ENCODE data around the gene XYLT2.

The XYLT2 gene

DNA sequence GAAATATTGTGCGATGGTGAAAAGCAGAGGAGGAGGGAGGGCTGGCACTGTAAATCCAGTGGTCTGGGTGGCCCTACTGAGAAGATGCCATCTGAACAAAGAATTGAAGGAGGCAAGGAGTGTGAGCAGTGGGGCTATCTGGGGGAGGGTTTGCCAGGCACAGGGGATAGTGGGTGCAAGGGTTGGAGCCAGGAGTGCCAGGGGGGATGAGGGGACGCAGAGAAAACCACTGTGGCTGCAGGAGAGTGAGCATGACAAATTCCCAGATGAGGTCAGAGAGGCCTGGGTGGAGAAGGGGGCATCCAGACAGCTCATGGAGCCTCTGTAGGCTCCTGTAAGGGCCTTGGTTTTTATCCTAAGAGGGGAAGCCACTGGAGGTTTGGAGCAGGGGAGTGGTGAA, 4.8 kb downstream of the XYLT2 start:
- H3K27me3 ChIP-seq (ENCODE audit: control insufficient read depth, insufficient read depth, low read length) = no peaks in the 10 kb centered on the region; the same call in 1 of the 2 replicates
- H3K36me3 ChIP-seq (ENCODE audit: control insufficient read depth, insufficient read depth, low read length) = peaks cover 38% of the 10 kb centered on the region
- H3K9ac ChIP-seq (ENCODE audit: low read length) = no peak overlapping the region
- no peak overlapping the region for H3K4me3 ChIP-seq (ENCODE audit: low read depth, low read length)
- H3K9me3 ChIP-seq (ENCODE audit: control insufficient read depth, insufficient read depth, low read depth, low read length) = no peaks in the 10 kb centered on the region
- peaks cover 17% of the 10 kb centered on the region for H3K4me1 ChIP-seq (ENCODE audit: control insufficient read depth, insufficient read depth, low read length)
- H3K27ac ChIP-seq (ENCODE audit: low read depth, low read length) = no peak overlapping the region

DNA sequence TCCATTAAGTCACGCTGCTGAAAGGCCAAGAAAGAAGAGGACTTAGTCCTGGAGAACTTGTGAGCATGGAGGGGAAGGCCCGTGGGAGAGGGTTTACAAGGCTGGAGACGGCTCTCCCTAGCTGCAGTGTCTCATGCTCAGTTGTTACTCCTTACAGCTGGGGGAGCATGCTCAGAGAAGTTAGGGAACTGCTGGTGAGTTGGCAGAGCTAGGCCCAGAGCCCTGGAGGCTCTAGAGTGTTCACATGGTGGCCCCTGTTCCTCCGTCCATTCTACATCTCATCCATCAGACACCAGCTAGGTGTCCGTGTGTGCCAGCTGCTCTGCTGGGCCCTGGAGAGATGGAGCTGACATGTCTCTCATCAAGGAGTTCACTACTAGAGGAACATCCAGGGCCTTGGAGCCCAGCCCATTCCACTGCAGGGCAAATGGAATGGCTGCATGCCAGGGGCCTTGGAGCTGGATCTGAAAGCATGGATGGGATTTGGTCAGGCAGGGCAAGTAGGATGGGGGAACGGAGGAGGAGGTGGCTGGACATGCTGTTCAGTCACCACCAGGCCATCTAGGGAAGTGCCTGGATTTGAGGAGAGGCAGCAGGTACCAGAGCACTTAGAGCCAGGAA, 6.3 kb downstream of the XYLT2 start:
- no peaks in the 10 kb centered on the region for H3K9me3 ChIP-seq (ENCODE audit: control insufficient read depth, insufficient read depth, low read depth, low read length)
- no peaks in the 10 kb centered on the region; the same call in 1 of the 2 replicates for H3K27me3 ChIP-seq (ENCODE audit: control insufficient read depth, insufficient read depth, low read length)
- H3K36me3 ChIP-seq (ENCODE audit: control insufficient read depth, insufficient read depth, low read length) = peaks cover 52% of the 10 kb centered on the region
- no peak overlapping the region for H3K27ac ChIP-seq (ENCODE audit: low read depth, low read length)
- H3K9ac ChIP-seq (ENCODE audit: low read length) = no peak overlapping the region
- peaks cover 13% of the 10 kb centered on the region for H3K4me1 ChIP-seq (ENCODE audit: control insufficient read depth, insufficient read depth, low read length)
- H3K4me3 ChIP-seq (ENCODE audit: low read depth, low read length) = no peak overlapping the region

DNA sequence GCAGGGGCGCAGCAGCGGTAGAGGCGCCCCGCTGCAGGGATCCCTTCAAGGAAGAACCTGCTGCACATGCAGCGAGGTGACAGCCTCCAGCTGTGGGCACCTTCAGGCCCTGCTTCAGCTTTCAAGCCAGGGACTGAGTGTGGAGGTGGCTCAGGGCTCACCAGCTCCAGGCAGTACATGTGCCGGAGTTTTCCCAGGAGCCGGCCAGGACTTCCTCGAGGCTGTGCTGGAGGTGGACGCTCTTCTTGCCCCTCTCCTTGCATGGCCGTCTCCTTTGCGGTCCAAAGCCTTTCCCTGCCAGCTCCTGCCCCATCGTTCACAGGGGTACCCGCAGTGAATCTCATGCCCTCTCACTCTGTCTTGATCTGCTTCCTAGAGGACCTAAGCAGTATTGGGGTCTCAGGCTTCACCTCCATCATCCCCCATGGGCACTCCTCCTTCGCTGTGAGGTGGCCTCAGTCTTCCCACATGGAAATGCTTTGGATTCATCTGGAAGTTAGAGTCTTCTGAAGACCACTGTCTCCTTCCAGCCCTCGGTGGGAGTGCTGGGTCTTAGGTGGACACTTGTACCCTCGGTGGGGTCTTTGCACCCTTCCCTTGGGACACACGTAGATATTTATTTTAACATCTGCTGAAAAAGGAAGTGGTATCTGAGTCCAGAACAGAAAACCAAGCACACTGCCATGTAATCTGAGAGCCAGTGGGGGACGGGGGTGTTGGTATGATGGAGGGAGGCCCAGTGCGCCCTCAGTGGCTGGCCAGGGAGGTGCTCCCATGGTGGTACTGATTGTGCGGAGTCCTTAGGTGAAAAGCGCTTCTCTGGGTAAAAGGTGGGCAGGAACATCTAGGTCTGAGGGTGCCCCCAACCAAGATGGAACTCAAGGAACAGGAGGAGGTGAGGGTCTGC, 7.0 kb downstream of the XYLT2 start:
- H3K4me1 ChIP-seq (ENCODE audit: control insufficient read depth, insufficient read depth, low read length) = peaks cover 5% of the 10 kb centered on the region
- no peak overlapping the region for H3K4me3 ChIP-seq (ENCODE audit: low read depth, low read length)
- H3K27ac ChIP-seq (ENCODE audit: low read depth, low read length) = no peak overlapping the region
- no peaks in the 10 kb centered on the region for H3K9me3 ChIP-seq (ENCODE audit: control insufficient read depth, insufficient read depth, low read depth, low read length)
- no peak overlapping the region for H3K9ac ChIP-seq (ENCODE audit: low read length)
- no peaks in the 10 kb centered on the region; the same call in 1 of the 2 replicates for H3K27me3 ChIP-seq (ENCODE audit: control insufficient read depth, insufficient read depth, low read length)
- peaks cover 57% of the 10 kb centered on the region for H3K36me3 ChIP-seq (ENCODE audit: control insufficient read depth, insufficient read depth, low read length)

DNA sequence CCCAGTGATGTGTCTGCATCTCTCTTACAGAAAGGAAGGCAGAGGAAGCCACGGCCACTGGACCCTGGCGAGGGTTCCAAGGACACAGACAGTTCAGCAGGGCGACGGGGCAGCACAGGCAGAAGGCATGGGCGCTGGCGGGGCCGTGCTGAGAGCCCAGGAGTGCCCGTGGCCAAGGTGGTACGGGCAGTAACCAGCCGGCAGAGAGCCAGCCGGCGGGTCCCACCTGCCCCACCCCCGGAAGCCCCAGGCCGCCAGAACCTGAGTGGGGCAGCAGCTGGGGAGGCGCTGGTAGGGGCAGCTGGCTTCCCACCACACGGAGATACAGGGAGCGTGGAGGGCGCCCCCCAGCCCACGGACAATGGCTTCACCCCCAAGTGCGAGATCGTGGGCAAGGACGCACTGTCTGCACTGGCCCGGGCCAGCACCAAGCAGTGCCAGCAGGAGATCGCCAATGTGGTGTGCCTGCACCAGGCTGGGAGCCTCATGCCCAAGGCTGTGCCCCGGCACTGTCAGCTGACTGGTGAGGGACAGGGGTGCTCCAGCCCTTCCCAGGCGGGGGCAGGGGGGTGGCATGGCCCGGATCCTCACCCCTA, 7.8 kb downstream of the XYLT2 start:
- no peak overlapping the region for H3K27ac ChIP-seq (ENCODE audit: low read depth, low read length)
- H3K27me3 ChIP-seq (ENCODE audit: control insufficient read depth, insufficient read depth, low read length) = no peaks in the 10 kb centered on the region; the same call in 1 of the 2 replicates
- no peak overlapping the region for H3K9ac ChIP-seq (ENCODE audit: low read length)
- no peaks in the 10 kb centered on the region for H3K9me3 ChIP-seq (ENCODE audit: control insufficient read depth, insufficient read depth, low read depth, low read length)
- H3K4me1 ChIP-seq (ENCODE audit: control insufficient read depth, insufficient read depth, low read length) = no peaks in the 10 kb centered on the region
- no peak overlapping the region for H3K4me3 ChIP-seq (ENCODE audit: low read depth, low read length)
- peaks cover 65% of the 10 kb centered on the region for H3K36me3 ChIP-seq (ENCODE audit: control insufficient read depth, insufficient read depth, low read length)

DNA sequence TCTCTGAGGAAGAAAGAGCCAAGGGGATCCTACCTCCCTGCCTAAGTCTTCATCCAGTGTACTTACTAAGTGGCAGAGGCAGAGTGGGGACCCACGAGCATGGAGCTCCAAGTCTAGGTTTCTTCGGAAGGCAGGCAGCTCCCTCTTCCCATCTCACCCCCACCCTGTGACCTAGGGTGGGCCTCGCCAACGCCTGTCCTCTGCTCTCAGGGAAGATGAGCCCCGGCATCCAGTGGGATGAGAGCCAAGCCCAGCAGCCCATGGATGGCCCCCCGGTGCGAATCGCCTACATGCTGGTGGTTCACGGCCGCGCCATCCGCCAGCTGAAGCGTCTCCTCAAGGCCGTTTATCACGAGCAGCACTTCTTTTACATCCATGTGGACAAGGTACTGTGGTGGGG, 8.3 kb downstream of the XYLT2 start:
- H3K4me1 ChIP-seq (ENCODE audit: control insufficient read depth, insufficient read depth, low read length) = no peaks in the 10 kb centered on the region
- H3K36me3 ChIP-seq (ENCODE audit: control insufficient read depth, insufficient read depth, low read length) = peaks cover 70% of the 10 kb centered on the region

DNA sequence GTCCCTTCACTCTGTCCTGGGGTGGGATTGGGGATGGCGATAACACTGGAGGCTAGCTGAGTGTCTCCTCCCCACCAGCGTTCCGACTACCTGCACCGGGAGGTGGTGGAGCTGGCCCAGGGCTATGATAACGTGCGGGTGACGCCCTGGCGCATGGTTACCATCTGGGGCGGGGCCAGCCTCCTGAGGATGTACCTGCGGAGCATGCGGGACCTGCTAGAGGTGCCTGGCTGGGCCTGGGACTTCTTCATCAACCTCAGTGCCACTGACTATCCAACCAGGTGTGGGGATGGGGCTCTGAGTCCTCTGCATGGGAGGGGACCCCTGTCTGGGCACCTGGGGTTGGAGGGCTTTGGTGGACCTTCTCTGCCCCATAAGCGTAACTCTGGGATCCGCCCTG, 8.8 kb downstream of the XYLT2 start:
- no peak overlapping the region for H3K27ac ChIP-seq (ENCODE audit: low read depth, low read length)
- H3K9ac ChIP-seq (ENCODE audit: low read length) = no peak overlapping the region
- H3K4me1 ChIP-seq (ENCODE audit: control insufficient read depth, insufficient read depth, low read length) = no peaks in the 10 kb centered on the region
- no peaks in the 10 kb centered on the region for H3K9me3 ChIP-seq (ENCODE audit: control insufficient read depth, insufficient read depth, low read depth, low read length)
- no peaks in the 10 kb centered on the region for H3K27me3 ChIP-seq (ENCODE audit: control insufficient read depth, insufficient read depth, low read length)
- peaks cover 76% of the 10 kb centered on the region for H3K36me3 ChIP-seq (ENCODE audit: control insufficient read depth, insufficient read depth, low read length)
- no peak overlapping the region for H3K4me3 ChIP-seq (ENCODE audit: low read depth, low read length)

More for the DNA sequence above, 8.3 kb downstream of the XYLT2 start:
- Histone ChIP-seq H3K4me3 (ENCODE audit: low read depth, low read length) (no peak overlapping the region), H3K9me3 (ENCODE audit: control insufficient read depth, insufficient read depth, low read depth, low read length) (no peaks in the 10 kb centered on the region), H3K9ac (ENCODE audit: low read length) (no peak overlapping the region), H3K27me3 (ENCODE audit: control insufficient read depth, insufficient read depth, low read length) (no peaks in the 10 kb centered on the region), H3K27ac (ENCODE audit: low read depth, low read length) (no peak overlapping the region)

DNA sequence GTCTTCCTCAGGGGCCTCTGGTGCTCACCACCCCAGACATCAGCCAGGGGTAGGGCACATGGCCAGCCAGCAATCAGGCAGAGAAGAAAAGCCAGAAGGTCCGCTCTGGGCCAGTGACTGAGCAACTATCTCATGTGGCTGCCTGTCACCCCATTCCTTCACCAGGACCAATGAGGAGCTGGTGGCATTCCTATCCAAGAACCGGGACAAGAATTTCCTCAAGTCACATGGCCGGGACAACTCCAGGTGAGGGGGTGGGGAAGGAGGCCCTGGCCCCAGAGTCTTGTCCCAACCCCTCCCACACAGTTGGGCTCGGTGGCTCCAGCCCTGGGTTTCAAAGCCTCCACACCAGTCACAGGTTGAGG, 9.4 kb downstream of the XYLT2 start:
- Histone ChIP-seq H3K27ac (ENCODE audit: low read depth, low read length) (no peak overlapping the region), H3K36me3 (ENCODE audit: control insufficient read depth, insufficient read depth, low read length) (peaks cover 81% of the 10 kb centered on the region), H3K9ac (ENCODE audit: low read length) (no peak overlapping the region), H3K4me1 (ENCODE audit: control insufficient read depth, insufficient read depth, low read length) (no peaks in the 10 kb centered on the region), H3K27me3 (ENCODE audit: control insufficient read depth, insufficient read depth, low read length) (no peaks in the 10 kb centered on the region), H3K9me3 (ENCODE audit: control insufficient read depth, insufficient read depth, low read depth, low read length) (no peaks in the 10 kb centered on the region), H3K4me3 (ENCODE audit: low read depth, low read length) (no peak overlapping the region)

DNA sequence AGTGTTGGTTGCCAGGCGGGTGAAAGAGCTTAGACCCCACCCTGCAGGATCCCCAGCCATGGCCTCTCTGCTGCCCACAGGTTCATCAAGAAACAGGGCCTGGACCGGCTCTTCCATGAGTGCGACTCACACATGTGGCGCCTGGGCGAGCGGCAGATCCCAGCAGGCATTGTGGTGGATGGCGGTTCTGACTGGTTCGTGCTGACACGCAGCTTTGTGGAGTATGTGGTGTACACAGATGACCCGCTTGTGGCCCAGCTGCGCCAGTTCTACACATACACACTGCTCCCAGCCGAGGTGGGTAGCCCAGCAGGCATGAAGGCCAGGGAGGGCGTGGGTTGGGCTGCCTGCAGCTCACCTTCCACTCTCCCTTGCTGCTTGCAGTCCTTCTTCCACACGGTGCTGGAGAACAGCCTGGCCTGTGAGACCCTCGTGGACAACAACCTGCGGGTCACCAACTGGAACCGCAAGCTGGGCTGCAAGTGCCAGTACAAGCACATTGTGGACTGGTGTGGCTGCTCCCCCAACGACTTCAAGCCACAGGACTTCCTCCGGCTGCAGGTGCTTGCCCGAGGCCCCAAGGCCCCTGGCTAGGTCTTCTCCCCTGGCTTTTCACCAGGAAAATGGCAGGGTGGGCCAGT, 9.9 kb downstream of the XYLT2 start:
- Histone ChIP-seq H3K36me3 (ENCODE audit: control insufficient read depth, insufficient read depth, low read length) (peaks cover 83% of the 10 kb centered on the region), H3K9me3 (ENCODE audit: control insufficient read depth, insufficient read depth, low read depth, low read length) (no peaks in the 10 kb centered on the region), H3K4me1 (ENCODE audit: control insufficient read depth, insufficient read depth, low read length) (no peaks in the 10 kb centered on the region), H3K27me3 (ENCODE audit: control insufficient read depth, insufficient read depth, low read length) (no peaks in the 10 kb centered on the region), H3K27ac (ENCODE audit: low read depth, low read length) (no peak overlapping the region), H3K9ac (ENCODE audit: low read length) (no peak overlapping the region), H3K4me3 (ENCODE audit: low read depth, low read length) (no peak overlapping the region)

DNA sequence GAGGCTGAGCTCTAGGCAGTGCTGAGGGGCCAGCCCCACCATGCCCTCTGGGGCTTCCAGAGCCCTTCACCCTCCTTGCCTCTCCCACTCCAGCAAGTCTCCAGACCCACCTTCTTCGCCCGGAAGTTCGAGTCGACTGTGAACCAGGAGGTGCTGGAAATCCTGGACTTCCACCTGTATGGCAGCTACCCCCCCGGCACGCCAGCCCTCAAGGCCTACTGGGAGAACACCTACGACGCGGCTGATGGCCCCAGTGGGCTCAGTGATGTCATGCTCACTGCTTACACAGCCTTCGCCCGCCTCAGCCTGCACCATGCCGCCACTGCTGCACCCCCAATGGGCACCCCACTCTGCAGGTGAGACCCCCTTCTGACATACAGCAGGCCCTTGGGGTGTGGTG, 10.5 kb downstream of the XYLT2 start:
- Histone ChIP-seq H3K4me3 (ENCODE audit: low read depth, low read length) (no peak overlapping the region), H3K27ac (ENCODE audit: low read depth, low read length) (no peak overlapping the region), H3K9ac (ENCODE audit: low read length) (no peak overlapping the region), H3K4me1 (ENCODE audit: control insufficient read depth, insufficient read depth, low read length) (no peaks in the 10 kb centered on the region), H3K36me3 (ENCODE audit: control insufficient read depth, insufficient read depth, low read length) (peaks cover 83% of the 10 kb centered on the region), H3K27me3 (ENCODE audit: control insufficient read depth, insufficient read depth, low read length) (no peaks in the 10 kb centered on the region), H3K9me3 (ENCODE audit: control insufficient read depth, insufficient read depth, low read depth, low read length) (no peaks in the 10 kb centered on the region)

DNA sequence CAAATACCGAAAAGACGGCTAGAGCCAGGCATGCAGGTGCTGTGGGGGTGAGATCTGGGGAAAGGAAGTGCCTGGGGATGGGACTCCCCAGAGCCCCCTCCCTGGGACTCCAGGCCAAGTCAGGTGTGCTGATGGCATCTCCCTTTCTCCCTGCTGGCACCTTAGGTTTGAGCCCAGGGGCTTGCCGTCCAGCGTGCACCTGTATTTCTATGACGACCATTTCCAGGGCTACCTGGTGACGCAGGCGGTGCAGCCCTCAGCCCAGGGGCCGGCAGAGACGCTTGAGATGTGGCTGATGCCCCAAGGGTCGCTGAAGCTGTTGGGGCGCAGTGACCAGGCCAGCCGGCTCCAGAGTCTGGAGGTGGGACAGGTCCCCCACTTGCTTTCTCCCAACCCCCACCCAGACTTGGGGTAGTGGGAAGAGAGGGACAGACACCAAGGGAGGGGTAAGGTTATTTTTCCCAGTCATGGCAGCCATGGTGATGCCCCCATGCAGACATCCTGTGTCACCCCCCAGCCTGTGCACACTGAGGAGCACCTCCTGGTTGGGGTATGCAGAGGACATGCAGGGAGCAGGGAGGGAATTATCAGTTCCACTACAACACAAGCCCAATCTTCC, 11.1 kb downstream of the XYLT2 start:
- Histone ChIP-seq H3K27ac (ENCODE audit: low read depth, low read length) (no peak overlapping the region), H3K9me3 (ENCODE audit: control insufficient read depth, insufficient read depth, low read depth, low read length) (no peaks in the 10 kb centered on the region), H3K9ac (ENCODE audit: low read length) (no peak overlapping the region), H3K4me3 (ENCODE audit: low read depth, low read length) (no peak overlapping the region), H3K27me3 (ENCODE audit: control insufficient read depth, insufficient read depth, low read length) (no peaks in the 10 kb centered on the region), H3K4me1 (ENCODE audit: control insufficient read depth, insufficient read depth, low read length) (no peaks in the 10 kb centered on the region), H3K36me3 (ENCODE audit: control insufficient read depth, insufficient read depth, low read length) (peaks cover 80% of the 10 kb centered on the region)

Data from HUES6 (cell line).